ENCODE data around the gene KIF25. TPM values are rescaled to one million over a fixed set of nuclear protein-coding genes. Genes with fewer than 3 reads are reported as not detected.

KIF25 gene
- total RNA-seq, 1 donor from 2014 or later = not detected

DNA sequence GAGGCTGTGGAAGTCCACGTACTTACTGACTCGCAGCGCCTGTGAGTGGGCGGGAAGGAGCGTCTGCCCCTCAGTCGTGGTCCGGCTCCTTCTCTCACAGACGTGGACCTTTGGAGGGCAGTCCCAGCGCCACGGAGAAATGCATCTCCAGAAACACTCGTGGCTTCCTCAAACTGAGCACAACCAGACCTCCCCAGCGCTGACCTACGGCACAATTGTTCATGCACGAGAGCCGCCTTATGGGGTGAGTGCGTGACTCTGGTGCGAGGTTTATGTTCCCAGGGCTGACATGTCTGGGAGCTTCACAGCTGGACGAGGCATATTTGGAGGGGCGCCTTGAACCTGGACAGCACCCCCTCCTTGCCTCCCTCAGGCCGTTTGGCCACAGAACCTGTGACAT, 51.8 kb downstream of the KIF25 start:
- peaks cover 9% of the 10 kb centered on the region for H3K4me1 Mint-ChIP-seq (ENCODE audit: unreplicated experiment)
- H3K27ac Mint-ChIP-seq (ENCODE audit: unreplicated experiment) = no peak overlapping the region
- H3K9me3 Mint-ChIP-seq (ENCODE audit: unreplicated experiment) = no peaks in the 10 kb centered on the region
- no peak overlapping the region for H3K4me3 Mint-ChIP-seq (ENCODE audit: unreplicated experiment)
- DNase-seq (ENCODE audit: low spot score) = no peak
- H3K27me3 Mint-ChIP-seq (ENCODE audit: unreplicated experiment) = peaks cover 4% of the 10 kb centered on the region
- TF ChIP-seq, protein P1, sequence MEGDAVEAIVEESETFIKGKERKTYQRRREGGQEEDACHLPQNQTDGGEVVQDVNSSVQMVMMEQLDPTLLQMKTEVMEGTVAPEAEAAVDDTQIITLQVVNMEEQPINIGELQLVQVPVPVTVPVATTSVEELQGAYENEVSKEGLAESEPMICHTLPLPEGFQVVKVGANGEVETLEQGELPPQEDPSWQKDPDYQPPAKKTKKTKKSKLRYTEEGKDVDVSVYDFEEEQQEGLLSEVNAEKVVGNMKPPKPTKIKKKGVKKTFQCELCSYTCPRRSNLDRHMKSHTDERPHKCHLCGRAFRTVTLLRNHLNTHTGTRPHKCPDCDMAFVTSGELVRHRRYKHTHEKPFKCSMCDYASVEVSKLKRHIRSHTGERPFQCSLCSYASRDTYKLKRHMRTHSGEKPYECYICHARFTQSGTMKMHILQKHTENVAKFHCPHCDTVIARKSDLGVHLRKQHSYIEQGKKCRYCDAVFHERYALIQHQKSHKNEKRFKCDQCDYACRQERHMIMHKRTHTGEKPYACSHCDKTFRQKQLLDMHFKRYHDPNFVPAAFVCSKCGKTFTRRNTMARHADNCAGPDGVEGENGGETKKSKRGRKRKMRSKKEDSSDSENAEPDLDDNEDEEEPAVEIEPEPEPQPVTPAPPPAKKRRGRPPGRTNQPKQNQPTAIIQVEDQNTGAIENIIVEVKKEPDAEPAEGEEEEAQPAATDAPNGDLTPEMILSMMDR (IDR thresholded peaks at IDR 0.05; ENCODE audit: unreplicated experiment) = no peak
- no peaks in the 10 kb centered on the region for H3K36me3 Mint-ChIP-seq (ENCODE audit: low read depth, unreplicated experiment)

DNA sequence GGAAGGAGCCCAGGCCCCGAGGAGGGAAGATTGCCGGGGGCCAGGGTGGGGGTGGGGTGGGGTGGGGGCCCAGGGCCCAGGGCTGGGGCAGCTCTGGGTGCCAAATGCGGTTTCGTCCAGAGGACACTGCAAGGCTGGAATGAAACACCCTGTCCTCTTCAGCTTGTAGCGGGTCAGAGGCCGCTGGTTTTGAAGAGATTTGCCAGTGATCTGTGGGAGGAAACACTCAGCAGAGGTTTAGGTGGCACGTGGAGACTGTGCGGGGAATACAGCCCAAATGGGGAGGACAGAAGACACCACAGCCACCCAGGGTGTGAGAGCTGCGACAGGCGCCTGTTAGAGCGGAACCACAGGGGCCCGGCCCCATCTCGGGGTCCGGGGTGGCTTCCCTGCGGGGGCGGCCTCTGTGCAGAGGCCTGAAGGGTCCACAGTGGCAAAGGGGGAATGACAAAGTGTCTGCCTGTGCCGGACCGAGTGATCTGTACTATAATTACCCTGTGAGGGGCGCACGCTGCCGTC, 52.3 kb downstream of the KIF25 start:
- Mint-ChIP-seq H3K4me1 (ENCODE audit: unreplicated experiment) (peaks cover 9% of the 10 kb centered on the region), H3K36me3 (ENCODE audit: low read depth, unreplicated experiment) (no peaks in the 10 kb centered on the region), H3K4me3 (ENCODE audit: unreplicated experiment) (no peak overlapping the region), H3K27ac (ENCODE audit: unreplicated experiment) (no peak overlapping the region), H3K9me3 (ENCODE audit: unreplicated experiment) (no peaks in the 10 kb centered on the region), H3K27me3 (ENCODE audit: unreplicated experiment) (peaks cover 4% of the 10 kb centered on the region)
- TF ChIP-seq, protein P1 (IDR thresholded peaks at IDR 0.05; ENCODE audit: unreplicated experiment) = no peak
- DNase-seq (ENCODE audit: low spot score) = no peak

DNA sequence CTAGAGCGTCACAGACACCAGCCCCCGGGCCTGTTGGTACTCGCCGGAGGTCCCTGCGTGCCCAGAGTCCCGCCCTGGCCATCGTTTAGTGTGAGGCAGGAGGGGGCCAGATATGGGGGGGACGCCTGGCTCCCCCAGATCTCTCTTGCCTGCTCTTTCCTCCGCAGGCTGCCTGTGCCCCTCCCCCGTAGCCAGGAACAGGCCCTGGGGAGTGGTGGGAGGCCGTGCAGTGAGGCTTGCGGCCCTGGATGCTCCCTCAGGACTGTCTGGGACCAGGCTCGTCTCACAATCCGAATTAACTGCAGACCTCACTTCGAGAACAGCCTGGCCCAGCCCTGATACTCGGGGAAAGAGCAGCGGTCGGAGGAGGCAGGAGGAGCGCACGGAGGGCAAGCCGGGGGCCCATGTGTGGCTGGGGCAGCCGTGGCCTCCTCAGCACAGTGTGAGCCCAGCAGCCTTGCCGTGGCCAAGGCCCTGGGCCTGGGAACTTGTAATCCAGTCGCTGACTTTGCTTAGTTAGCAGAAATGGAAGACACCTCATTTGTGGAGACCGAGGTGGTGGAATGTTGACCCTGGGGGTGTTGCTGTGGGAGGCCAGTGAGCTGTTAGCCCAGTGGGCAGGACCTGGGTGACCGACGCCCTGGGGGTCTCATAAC, 52.9 kb downstream of the KIF25 start:
- peaks cover 4% of the 10 kb centered on the region for H3K27me3 Mint-ChIP-seq (ENCODE audit: unreplicated experiment)
- peaks cover 9% of the 10 kb centered on the region for H3K4me1 Mint-ChIP-seq (ENCODE audit: unreplicated experiment)
- no peaks in the 10 kb centered on the region for H3K36me3 Mint-ChIP-seq (ENCODE audit: low read depth, unreplicated experiment)
- no peaks in the 10 kb centered on the region for H3K9me3 Mint-ChIP-seq (ENCODE audit: unreplicated experiment)
- H3K27ac Mint-ChIP-seq (ENCODE audit: unreplicated experiment) = no peak overlapping the region
- H3K4me3 Mint-ChIP-seq (ENCODE audit: unreplicated experiment) = no peak overlapping the region
- TF ChIP-seq, protein P1 (IDR thresholded peaks at IDR 0.05; ENCODE audit: unreplicated experiment) = no peak
- DNase-seq (ENCODE audit: low spot score) = no peak

DNA sequence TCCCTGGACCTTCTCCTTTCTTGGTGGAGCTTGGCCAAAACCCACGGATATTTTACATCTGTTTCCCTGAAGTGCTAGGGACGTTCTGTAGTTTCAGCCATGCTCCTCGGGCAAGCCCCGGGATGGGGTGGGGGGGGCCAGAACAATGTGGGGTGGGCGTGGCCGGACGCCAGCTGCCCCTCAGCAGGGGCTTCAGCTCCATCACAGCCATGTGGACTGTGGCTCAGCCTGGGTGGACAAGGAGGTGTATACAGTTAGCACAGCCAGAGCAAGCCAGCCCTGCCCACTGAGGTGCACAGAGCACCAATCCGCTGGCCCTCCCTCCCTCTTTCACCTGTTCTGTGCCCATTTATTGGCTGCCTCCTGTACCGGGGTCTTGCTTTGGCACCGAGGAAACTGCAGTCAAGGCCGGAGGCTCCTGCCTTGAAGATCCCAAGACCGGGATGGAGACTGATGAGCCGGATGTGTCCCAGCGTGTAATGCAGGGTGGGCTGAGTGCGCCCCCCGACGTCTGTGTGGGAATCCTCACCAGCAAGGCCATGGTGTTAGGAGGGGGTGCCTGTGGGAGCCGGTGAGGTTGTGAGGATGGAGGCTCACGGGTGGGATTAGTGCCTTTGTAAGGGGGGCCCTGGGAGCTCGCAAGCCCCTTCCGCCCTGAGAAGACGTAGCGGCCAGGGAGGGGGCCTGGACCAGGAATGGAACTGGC, 53.6 kb downstream of the KIF25 start:
- Mint-ChIP-seq H3K4me3 (ENCODE audit: unreplicated experiment) (no peak overlapping the region), H3K4me1 (ENCODE audit: unreplicated experiment) (peaks cover 5% of the 10 kb centered on the region), H3K36me3 (ENCODE audit: low read depth, unreplicated experiment) (no peaks in the 10 kb centered on the region), H3K27ac (ENCODE audit: unreplicated experiment) (no peak overlapping the region), H3K9me3 (ENCODE audit: unreplicated experiment) (no peaks in the 10 kb centered on the region), H3K27me3 (ENCODE audit: unreplicated experiment) (peaks cover 4% of the 10 kb centered on the region)
- TF ChIP-seq, protein P1 (IDR thresholded peaks at IDR 0.05; ENCODE audit: unreplicated experiment) = no peak
- DNase-seq (ENCODE audit: low spot score) = peak; percentile 44

DNA sequence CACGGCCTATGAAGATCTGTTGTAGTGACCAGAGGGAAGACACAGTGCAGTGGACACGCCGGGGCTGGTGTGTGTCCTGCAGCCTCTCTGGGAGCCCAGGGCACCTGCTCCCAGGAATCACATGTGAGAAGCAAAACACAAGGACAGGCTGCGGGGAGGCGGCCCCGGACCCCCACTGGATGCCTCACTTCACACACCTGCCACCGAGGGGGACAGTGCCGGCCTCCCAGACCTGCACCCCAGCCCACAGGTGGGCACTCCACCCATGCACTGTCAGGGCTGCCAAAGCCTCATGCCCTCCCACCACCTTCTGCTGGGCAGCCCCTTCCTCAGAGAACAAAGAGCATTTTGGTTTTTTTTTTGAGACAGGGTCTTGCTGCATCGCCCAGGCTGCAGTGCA, 54.2 kb downstream of the KIF25 start:
- Mint-ChIP-seq H3K27ac (ENCODE audit: unreplicated experiment) (no peak overlapping the region), H3K9me3 (ENCODE audit: unreplicated experiment) (no peaks in the 10 kb centered on the region), H3K27me3 (ENCODE audit: unreplicated experiment) (peaks cover 2% of the 10 kb centered on the region), H3K4me1 (ENCODE audit: unreplicated experiment) (no peaks in the 10 kb centered on the region), H3K36me3 (ENCODE audit: low read depth, unreplicated experiment) (no peaks in the 10 kb centered on the region), H3K4me3 (ENCODE audit: unreplicated experiment) (no peak overlapping the region)
- DNase-seq (ENCODE audit: low spot score) = no peak
- TF ChIP-seq, protein P1 (IDR thresholded peaks at IDR 0.05; ENCODE audit: unreplicated experiment) = no peak

All from endothelial cell (in vitro differentiated cells).